HepG2 (cell line): ENCODE data around the gene MCOLN1. TPM values are rescaled to one million over a fixed set of nuclear protein-coding genes. Genes with fewer than 3 reads are reported as not detected.

Experiments used
- CAMTA2 ChIP-seq: sonication (generic); formaldehyde crosslinking; IDR thresholded peaks from 2 replicates; pipeline ENCODE4 v1.4.0; 2020; ENCODE audit warnings: mild to moderate bottlenecking, missing genetic modification reagents, borderline replicate concordance
- CHD2 ChIP-seq: IDR thresholded peaks from 2 replicates; pipeline ENCODE4 v1.6.1; 2011; ENCODE audit warnings: low read depth, low read length, improper control_type of control experiment
- FOSL1 ChIP-seq: sonication (generic); formaldehyde crosslinking; IDR thresholded peaks from 2 replicates; pipeline ENCODE4 v1.9.0; 2021; ENCODE audit warnings: missing genetic modification reagents, borderline replicate concordance
- FOSL2 ChIP-seq: sonication (generic); formaldehyde crosslinking; IDR thresholded peaks from 2 replicates; pipeline ENCODE4 v1.4.0; 2020; ENCODE audit warnings: missing genetic modification reagents
- HOXA5 ChIP-seq: sonication (generic); formaldehyde crosslinking; IDR thresholded peaks from 2 replicates; pipeline ENCODE4 v1.4.0; 2020; ENCODE audit warnings: missing genetic modification reagents
- PLRG1 ChIP-seq: fragments of 450-650 bp; conservative IDR thresholded peaks from 2 replicates; pipeline ENCODE4 v1.6.1; 2016
- RBM22 ChIP-seq: fragments of 200-400 bp; formaldehyde crosslinking; optimal IDR thresholded peaks from 2 replicates; pipeline ENCODE3; 2017; ENCODE audit warnings: mild to moderate bottlenecking, low read length, moderate library complexity
- RFXAP ChIP-seq: sonication (generic); formaldehyde crosslinking; IDR thresholded peaks from 2 replicates; pipeline ENCODE4 v1.4.0; 2020; ENCODE audit warnings: missing genetic modification reagents, borderline replicate concordance
- SIX1 ChIP-seq: sonication (generic); formaldehyde crosslinking; IDR thresholded peaks from 2 replicates; pipeline ENCODE4 v1.4.0; 2020; ENCODE audit warnings: missing genetic modification reagents, borderline replicate concordance
- ZBTB20 ChIP-seq: sonication (generic); formaldehyde crosslinking; IDR thresholded peaks from 2 replicates; pipeline ENCODE4 v1.8.1; 2023; ENCODE audit warnings: missing genetic modification reagents, low read depth, mild to moderate bottlenecking, borderline replicate concordance
- ZBTB38 ChIP-seq: sonication (generic); formaldehyde crosslinking; IDR thresholded peaks from 2 replicates; pipeline ENCODE4 v1.5.1; 2020; ENCODE audit warnings: mild to moderate bottlenecking, missing genetic modification reagents
- ZFP36 ChIP-seq: fragments of 150-350 bp; IDR thresholded peaks from 2 replicates; pipeline ENCODE4 v1.6.1; 2018; ENCODE audit warnings: borderline replicate concordance, low read length, low read depth; ENCODE audit not compliant: partially characterized antibody
- ZNF335 ChIP-seq: sonication (generic); formaldehyde crosslinking; IDR thresholded peaks from 2 replicates; pipeline ENCODE4 v1.4.0; 2020; ENCODE audit warnings: missing genetic modification reagents
- ZNF589 ChIP-seq: sonication (generic); formaldehyde crosslinking; conservative IDR thresholded peaks from 2 replicates; pipeline ENCODE4 v1.8.0; 2022; ENCODE audit warnings: mild to moderate bottlenecking, moderate library complexity, missing genetic modification reagents
- ZNF709 ChIP-seq: sonication (generic); formaldehyde crosslinking; IDR thresholded peaks from 2 replicates; pipeline ENCODE4 v1.5.0; 2020; ENCODE audit warnings: mild to moderate bottlenecking, missing genetic modification reagents
- ZNF724P ChIP-seq: sonication (generic); formaldehyde crosslinking; IDR thresholded peaks from 2 replicates; pipeline ENCODE4 v1.8.0; 2022; ENCODE audit warnings: missing genetic modification reagents, borderline replicate concordance
- ZNF777 ChIP-seq: sonication (generic); formaldehyde crosslinking; IDR thresholded peaks from 2 replicates; pipeline ENCODE4 v1.4.0; 2020; ENCODE audit warnings: missing genetic modification reagents
- polyA plus RNA-seq, 8 experiments: library from polyadenylated mRNA; depleted of rRNA in 3 of 8; stranded (reverse) in 7 of 8; unstranded in 1 of 8; fragments of >200 nt; fragmentation: Illumina TruSeq in 4 of 8; extraction: Trizol in 4 of 8; gene quantifications; 2 replicates each; pipeline versions ENCODE4 v1.2.1 to v1.2.3, GENCODE V29; 2011 to 2016; ENCODE audit warnings: low read depth in 4 of 8, missing spikeins in 1 of 8, mixed read lengths in 1 of 8; ENCODE audit not compliant: insufficient read depth in 1 of 8
- total RNA-seq, 5 experiments: library from RNA; depleted of rRNA; stranded (reverse); fragments of >200 nt; fragmentation: Illumina TruSeq; extraction: Trizol; gene quantifications; 2 replicates each; pipeline ENCODE4 v1.2.3, GENCODE V29; 2016; ENCODE audit warnings: low read depth in 1 of 5
- TF ChIP-seq, protein P1 (sequence below): IDR thresholded peaks from 2 replicates; pipeline ENCODE4 v1.6.1; 2016; ENCODE audit warnings: missing compliant biosample characterization, missing genetic modification reagents, borderline replicate concordance
- TF ChIP-seq, protein P2 (sequence below): sonication (generic); formaldehyde crosslinking; IDR thresholded peaks from 2 replicates; pipeline ENCODE4 v1.4.0; 2020; ENCODE audit warnings: low read depth, mild to moderate bottlenecking, missing genetic modification reagents
- TF ChIP-seq, protein P3 (sequence below): sonication (generic); formaldehyde crosslinking; IDR thresholded peaks from 2 replicates; pipeline ENCODE4 v1.8.0; 2022; ENCODE audit warnings: mild to moderate bottlenecking, missing genetic modification reagents, borderline replicate concordance
- TF ChIP-seq, protein P4 (sequence below): sonication (generic); formaldehyde crosslinking; IDR thresholded peaks from 2 replicates; pipeline ENCODE4 v1.4.0; 2020; ENCODE audit warnings: mild to moderate bottlenecking, missing genetic modification reagents
- TF ChIP-seq, protein P5 (sequence below): sonication (generic); formaldehyde crosslinking; IDR thresholded peaks from 2 replicates; pipeline ENCODE4 v1.5.1; 2020; ENCODE audit warnings: mild to moderate bottlenecking, missing genetic modification reagents, moderate library complexity

MCOLN1 gene
- total and polyA plus RNA-seq, 2 of the 13 experiments (the other 11 are each of a cell fraction or from before 2014, with no cell fraction given), result 3.4 to 15.7 TPM

DNA sequence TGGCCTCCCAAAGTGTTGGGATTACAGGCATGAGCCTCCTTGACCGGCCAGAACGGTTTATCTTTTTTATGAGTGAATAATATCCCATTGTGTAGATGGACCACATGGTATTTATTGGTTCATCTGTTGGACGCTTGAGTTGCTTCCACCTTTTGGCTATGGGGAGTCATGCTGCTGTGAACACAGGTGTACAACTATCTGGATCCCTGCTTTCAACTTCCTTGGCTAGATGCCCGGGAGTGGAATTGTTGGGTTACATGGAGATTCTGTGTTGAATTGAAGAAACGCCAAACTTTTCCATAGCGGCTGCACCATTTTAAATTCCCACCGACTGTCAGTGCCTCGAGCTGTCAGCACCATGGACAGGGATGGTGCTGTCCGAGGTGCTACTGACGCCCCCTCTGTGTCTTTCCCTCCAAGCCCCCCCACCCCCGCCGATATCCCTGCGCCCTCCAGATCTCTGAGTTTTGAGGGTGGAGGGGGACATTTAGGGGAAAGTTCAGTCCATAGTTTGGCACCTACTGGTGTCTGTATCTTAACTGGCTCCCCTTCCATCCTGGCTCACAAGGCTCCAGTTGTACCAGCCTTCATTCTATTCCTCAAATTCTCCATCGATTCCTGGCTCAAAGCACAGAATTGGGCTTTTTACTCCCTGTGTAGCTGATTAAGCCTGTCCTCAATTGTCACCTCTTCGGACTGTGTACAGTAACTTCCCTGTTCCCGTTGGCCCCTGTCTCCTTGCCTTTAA lies 40.4 kb downstream of the MCOLN1 start (continued):
- TF ChIP-seq HOXA5 (CRISPR knock-in tag) (peak; percentile 100), FOSL1 (CRISPR knock-in tag) (peak; percentile 79), FOSL2 (CRISPR knock-in tag) (peak; percentile 85), ZBTB20 (peak; percentile 97; the same call in 1 of the 2 replicates), ZBTB38 (peak; percentile 87), RFXAP (CRISPR knock-in tag) (peak; percentile 94), ZNF589 (CRISPR knock-in tag) (peak; percentile 96; the same call in 1 of the 2 replicates), CHD2 (no peak), ZNF724P (CRISPR knock-in tag) (0 out of 2 replicates have a peak, but pooled peaks have one; percentile 45), ZFP36 (no peak), ZNF777 (peak; percentile 80), ZNF335 (CRISPR knock-in tag) (peak; percentile 96), SIX1 (peak; percentile 87), ZNF709 (CRISPR knock-in tag) (peak; percentile 96), PLRG1 (no peak), RBM22 (no peak), CAMTA2 (CRISPR knock-in tag) (peak; percentile 99)
- TF ChIP-seq, protein P1, sequence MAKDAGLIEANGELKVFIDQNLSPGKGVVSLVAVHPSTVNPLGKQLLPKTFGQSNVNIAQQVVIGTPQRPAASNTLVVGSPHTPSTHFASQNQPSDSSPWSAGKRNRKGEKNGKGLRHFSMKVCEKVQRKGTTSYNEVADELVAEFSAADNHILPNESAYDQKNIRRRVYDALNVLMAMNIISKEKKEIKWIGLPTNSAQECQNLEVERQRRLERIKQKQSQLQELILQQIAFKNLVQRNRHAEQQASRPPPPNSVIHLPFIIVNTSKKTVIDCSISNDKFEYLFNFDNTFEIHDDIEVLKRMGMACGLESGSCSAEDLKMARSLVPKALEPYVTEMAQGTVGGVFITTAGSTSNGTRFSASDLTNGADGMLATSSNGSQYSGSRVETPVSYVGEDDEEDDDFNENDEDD, result peak; percentile 70; the same call in 1 of the 2 replicates
- TF ChIP-seq, protein P2, sequence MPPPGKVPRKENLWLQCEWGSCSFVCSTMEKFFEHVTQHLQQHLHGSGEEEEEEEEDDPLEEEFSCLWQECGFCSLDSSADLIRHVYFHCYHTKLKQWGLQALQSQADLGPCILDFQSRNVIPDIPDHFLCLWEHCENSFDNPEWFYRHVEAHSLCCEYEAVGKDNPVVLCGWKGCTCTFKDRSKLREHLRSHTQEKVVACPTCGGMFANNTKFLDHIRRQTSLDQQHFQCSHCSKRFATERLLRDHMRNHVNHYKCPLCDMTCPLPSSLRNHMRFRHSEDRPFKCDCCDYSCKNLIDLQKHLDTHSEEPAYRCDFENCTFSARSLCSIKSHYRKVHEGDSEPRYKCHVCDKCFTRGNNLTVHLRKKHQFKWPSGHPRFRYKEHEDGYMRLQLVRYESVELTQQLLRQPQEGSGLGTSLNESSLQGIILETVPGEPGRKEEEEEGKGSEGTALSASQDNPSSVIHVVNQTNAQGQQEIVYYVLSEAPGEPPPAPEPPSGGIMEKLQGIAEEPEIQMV (CRISPR knock-in tag), result peak; percentile 85; the same call in 1 of the 2 replicates
- TF ChIP-seq, protein P3, sequence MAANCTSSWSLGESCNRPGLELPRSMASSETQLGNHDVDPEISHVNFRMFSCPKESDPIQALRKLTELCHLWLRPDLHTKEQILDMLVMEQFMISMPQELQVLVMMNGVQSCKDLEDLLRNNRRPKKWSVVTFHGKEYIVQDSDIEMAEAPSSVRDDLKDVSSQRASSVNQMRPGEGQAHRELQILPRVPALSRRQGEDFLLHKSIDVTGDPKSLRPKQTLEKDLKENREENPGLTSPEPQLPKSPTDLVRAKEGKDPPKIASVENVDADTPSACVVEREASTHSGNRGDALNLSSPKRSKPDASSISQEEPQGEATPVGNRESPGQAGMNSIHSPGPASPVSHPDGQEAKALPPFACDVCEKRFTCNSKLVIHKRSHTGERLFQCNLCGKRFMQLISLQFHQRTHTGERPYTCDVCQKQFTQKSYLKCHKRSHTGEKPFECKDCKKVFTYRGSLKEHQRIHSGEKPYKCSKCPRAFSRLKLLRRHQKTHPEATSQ (CRISPR knock-in tag), result peak; percentile 30; the same call in 1 of the 2 replicates
- TF ChIP-seq, protein P4, sequence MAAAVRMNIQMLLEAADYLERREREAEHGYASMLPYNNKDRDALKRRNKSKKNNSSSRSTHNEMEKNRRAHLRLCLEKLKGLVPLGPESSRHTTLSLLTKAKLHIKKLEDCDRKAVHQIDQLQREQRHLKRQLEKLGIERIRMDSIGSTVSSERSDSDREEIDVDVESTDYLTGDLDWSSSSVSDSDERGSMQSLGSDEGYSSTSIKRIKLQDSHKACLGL (CRISPR knock-in tag), result peak; percentile 90
- TF ChIP-seq, protein P5, sequence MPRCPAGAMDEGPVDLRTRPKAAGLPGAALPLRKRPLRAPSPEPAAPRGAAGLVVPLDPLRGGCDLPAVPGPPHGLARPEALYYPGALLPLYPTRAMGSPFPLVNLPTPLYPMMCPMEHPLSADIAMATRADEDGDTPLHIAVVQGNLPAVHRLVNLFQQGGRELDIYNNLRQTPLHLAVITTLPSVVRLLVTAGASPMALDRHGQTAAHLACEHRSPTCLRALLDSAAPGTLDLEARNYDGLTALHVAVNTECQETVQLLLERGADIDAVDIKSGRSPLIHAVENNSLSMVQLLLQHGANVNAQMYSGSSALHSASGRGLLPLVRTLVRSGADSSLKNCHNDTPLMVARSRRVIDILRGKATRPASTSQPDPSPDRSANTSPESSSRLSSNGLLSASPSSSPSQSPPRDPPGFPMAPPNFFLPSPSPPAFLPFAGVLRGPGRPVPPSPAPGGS (CRISPR knock-in tag), result peak; percentile 82
